Type B pancreatic cell (in vitro differentiated cells): ENCODE measurements around the gene FAM32A. TPM values are rescaled to one million over a fixed set of nuclear protein-coding genes. Genes with fewer than 3 reads are reported as not detected.

Experiments used
- DNase-seq: peaks from one replicate; pipeline ENCODE4 v3.0.0; 2021; ENCODE audit warnings: mixed read lengths; ENCODE audit not compliant: unreplicated experiment; ENCODE audit errors: extremely low spot score
- H3K27ac Mint-ChIP-seq: 2 replicates; pipeline ENCODE4 v1.8.0; 2021; ENCODE audit warnings: mild to moderate bottlenecking, mixed read lengths
- H3K27me3 Mint-ChIP-seq: 2 replicates; pipeline ENCODE4 v1.8.0; 2021; ENCODE audit warnings: mixed read lengths
- H3K36me3 Mint-ChIP-seq: 2 replicates; pipeline ENCODE4 v1.8.0; 2021; ENCODE audit warnings: mixed read lengths
- H3K4me1 Mint-ChIP-seq: one replicate; pipeline ENCODE4 v1.8.0; 2021; ENCODE audit warnings: mixed read lengths; ENCODE audit not compliant: unreplicated experiment
- H3K4me3 Mint-ChIP-seq: 2 replicates; pipeline ENCODE4 v1.8.0; 2021; ENCODE audit warnings: mild to moderate bottlenecking, mixed read lengths
- H3K9me3 Mint-ChIP-seq: 2 replicates; pipeline ENCODE4 v1.8.0; 2021; ENCODE audit warnings: mixed read lengths
- CTCF ChIP-seq: fragments of 200-600 bp; sonication (generic); conservative IDR thresholded peaks from 2 replicates; pipeline ENCODE4 v1.5.0; 2021; ENCODE audit warnings: antibody characterized with exemption, mild to moderate bottlenecking
- total RNA-seq: library from RNA; stranded (reverse); gene quantifications from 2 replicates; pipeline ENCODE4 v1.2.1, GENCODE V29; 2021; ENCODE audit warnings: low replicate concordance

The FAM32A gene
- total RNA-seq, 1 donor from 2014 or later: 89.0 TPM

- H3K36me3 Mint-ChIP-seq: peaks cover 9% of the 10 kb centered on the region
Observed at GRCh38 chr19:16191216-16191908, 6.2 kb downstream of the FAM32A start.

GRCh38 chr19:16193466-16193865, 8.3 kb downstream of the FAM32A start:
- Mint-ChIP-seq H3K27ac (no peak overlapping the region), H3K27me3 (no peaks in the 10 kb centered on the region), H3K4me3 (no peak overlapping the region), H3K36me3 (no peaks in the 10 kb centered on the region), H3K9me3 (no peaks in the 10 kb centered on the region), H3K4me1 (peaks cover 15% of the 10 kb centered on the region)
- TF ChIP-seq CTCF: no peak
- no peak for DNase-seq

More at GRCh38 chr19:16191216-16191908, 6.2 kb downstream of the FAM32A start:
- H3K4me1 Mint-ChIP-seq: peaks cover 8% of the 10 kb centered on the region
- H3K27ac Mint-ChIP-seq: no peak overlapping the region
- DNase-seq: no peak
- TF ChIP-seq CTCF: no peak
- H3K4me3 Mint-ChIP-seq: no peak overlapping the region
- no peaks in the 10 kb centered on the region for H3K9me3 Mint-ChIP-seq
- H3K27me3 Mint-ChIP-seq: no peaks in the 10 kb centered on the region

GRCh38 chr19:16197188-16197621, 12.0 kb downstream of the FAM32A start:
- peak overlapping the region; percentile 93 for H3K27ac Mint-ChIP-seq
- no peaks in the 10 kb centered on the region for H3K9me3 Mint-ChIP-seq
- peaks cover 22% of the 10 kb centered on the region for H3K4me1 Mint-ChIP-seq
- H3K36me3 Mint-ChIP-seq: no peaks in the 10 kb centered on the region
- TF ChIP-seq CTCF: no peak
- no peaks in the 10 kb centered on the region for H3K27me3 Mint-ChIP-seq
- DNase-seq: no peak
- H3K4me3 Mint-ChIP-seq: peak overlapping the region; percentile 95

GRCh38 chr19:16197622-16198369, 12.6 kb downstream of the FAM32A start, which contains the start of gene AP1M1:
Gene AP1M1, plus strand, starts transcription at chr19:16197911. Its CDS starts 116 bp downstream, at chr19:16198027.
- Mint-ChIP-seq H3K27ac (peak within 1 kb of the TSS; percentile 93), H3K9me3 (no peaks in the 10 kb centered on the region), H3K4me1 (peaks cover 22% of the 10 kb centered on the region), H3K27me3 (no peaks in the 10 kb centered on the region), H3K4me3 (peak within 1 kb of the TSS; percentile 95), H3K36me3 (peaks cover 5% of the 10 kb centered on the region)
- peak; percentile 99 for DNase-seq
- TF ChIP-seq CTCF: no peak

- H3K27ac Mint-ChIP-seq: peak overlapping the region; percentile 35
- H3K4me3 Mint-ChIP-seq: peak overlapping the region; percentile 87
Observed at GRCh38 chr19:16198370-16198651, 13.1 kb downstream of the FAM32A start.

More at GRCh38 chr19:16198370-16198651, 13.1 kb downstream of the FAM32A start:
- Mint-ChIP-seq H3K36me3 (peaks cover 5% of the 10 kb centered on the region), H3K27me3 (no peaks in the 10 kb centered on the region), H3K9me3 (no peaks in the 10 kb centered on the region), H3K4me1 (peaks cover 22% of the 10 kb centered on the region)
- DNase-seq: no peak
- TF ChIP-seq CTCF: no peak
